ENCODE measurements around the gene RPS6KB1.
"Not testable (repeated sequence)": the region's sequence is repeated elsewhere in the genome, so short reads cannot be mapped to it uniquely, and the experiment has no call there.

RPS6KB1 gene

GRCh38 chr17:59872351-59872750, 20.6 kb upstream of the RPS6KB1 start:
- no peak for DNase-seq

- not testable (repeated sequence) for DNase-seq
These were observed 19.5 kb upstream of the RPS6KB1 start for GRCh38 chr17:59873414-59873813.

GRCh38 chr17:59874376-59874775, 18.5 kb upstream of the RPS6KB1 start:
- DNase-seq: no peak

GRCh38 chr17:59876107-59876506, 16.8 kb upstream of the RPS6KB1 start:
- no peak for DNase-seq

GRCh38 chr17:59877965-59878364, 15.0 kb upstream of the RPS6KB1 start:
- no peak for DNase-seq

GRCh38 chr17:59878624-59879023, 14.3 kb upstream of the RPS6KB1 start:
- no peak for DNase-seq

GRCh38 chr17:59884861-59885260, 8.1 kb upstream of the RPS6KB1 start:
- no peak for DNase-seq

GRCh38 chr17:59888145-59888750, 4.7 kb upstream of the RPS6KB1 start:
- DNase-seq: no peak

- DNase-seq: no peak
These were observed 2.2 kb upstream of the RPS6KB1 start for GRCh38 chr17:59890720-59891119.

- DNase-seq: no peak
These were observed 534 bp upstream of the RPS6KB1 start for GRCh38 chr17:59892251-59892923.

- no peak for DNase-seq
These were observed 767 bp downstream of the RPS6KB1 start for GRCh38 chr17:59893676-59894100.

GRCh38 chr17:59897090-59897489, 4.2 kb downstream of the RPS6KB1 start:
- no peak for DNase-seq

- no peak for DNase-seq
These were observed 6.2 kb downstream of the RPS6KB1 start for GRCh38 chr17:59899099-59899498.

GRCh38 chr17:59901604-59902003, 8.7 kb downstream of the RPS6KB1 start:
- DNase-seq: no peak

- DNase-seq: no peak
These were observed 10.5 kb downstream of the RPS6KB1 start for GRCh38 chr17:59903455-59903854.

- no peak for DNase-seq
These were observed 14.5 kb downstream of the RPS6KB1 start for GRCh38 chr17:59907467-59907866.

GRCh38 chr17:59914274-59914854, 21.4 kb downstream of the RPS6KB1 start:
- no peak for DNase-seq

- DNase-seq: no peak
These were observed 23.5 kb downstream of the RPS6KB1 start for GRCh38 chr17:59916446-59916845.

GRCh38 chr17:59920637-59921036, 27.7 kb downstream of the RPS6KB1 start:
- not testable (repeated sequence) for DNase-seq

- DNase-seq: not testable (repeated sequence)
These were observed 37.2 kb downstream of the RPS6KB1 start for GRCh38 chr17:59930121-59930520.

- not testable (repeated sequence) for DNase-seq
These were observed 37.8 kb downstream of the RPS6KB1 start for GRCh38 chr17:59930768-59931167.

GRCh38 chr17:59933317-59933716, 40.4 kb downstream of the RPS6KB1 start:
- not testable (repeated sequence) for DNase-seq

GRCh38 chr17:59940697-59941096, 47.8 kb downstream of the RPS6KB1 start:
- DNase-seq: peak; percentile 49

- DNase-seq: no peak
These were observed 48.2 kb downstream of the RPS6KB1 start for GRCh38 chr17:59941131-59941530.
